T-cell (primary cell): ENCODE measurements around the gene C1orf226. TPM values are rescaled to one million over a fixed set of nuclear protein-coding genes. Genes with fewer than 3 reads are reported as not detected.
A peak's percentile ranks its signal among the peaks of the same experiment; 100 is the strongest.

Experiments
- ATAC-seq, 4 experiments: fragments of 200-7000 bp in 3 of 4; fragments of 150-1000 bp in 1 of 4; cut with Tn5 transposase; replicated peaks in 1 of 4; 1 replicate in 3 of 4; 2 replicates in 1 of 4; pipeline ENCODE4 v1.10.0; 2021; ENCODE audit warnings: moderate library complexity in 3 of 4, mild to moderate bottlenecking in 2 of 4, moderate number of reproducible peaks in 1 of 4
- CTCF ChIA-PET, 2 donors: fragments of 300-600 bp; sonication (Branson Sonifier 250); formaldehyde crosslinking; loops; one replicate each; lab custom pipeline; 2022; ENCODE audit warnings: antibody characterized with exemption in 2 of 2; lab: Charles Lee
- POLR2A ChIA-PET, 2 donors: fragments of 300-600 bp; sonication (Branson Sonifier 250); formaldehyde crosslinking; loops; one replicate each; lab custom pipeline; 2022; ENCODE audit warnings: antibody characterized with exemption in 2 of 2; lab: Charles Lee
- DNase-seq, 35 experiments: peaks; one replicate each; pipeline versions ENCODE4 v3.0.0 to v3.0.0-alpha.2; 2013 to 2023
- H3K27ac ChIP-seq: one replicate; pipeline ENCODE4 v1.5.1; 2013; ENCODE audit warnings: low read length
- H3K27me3 ChIP-seq, 2 experiments: replicated peaks in 1 of 2; 1 replicate in 1 of 2; 2 replicates in 1 of 2; pipeline versions ENCODE4 v1.6.1 to v1.7.0; 2013; ENCODE audit warnings: low read length in 1 of 2, mixed read lengths in 1 of 2; ENCODE audit not compliant: control insufficient read depth in 2 of 2, insufficient read depth in 2 of 2; ENCODE audit errors: extremely low read depth in 1 of 2
- H3K36me3 ChIP-seq, 2 donors: 1 replicate in 1 of 2; 2 replicates in 1 of 2; pipeline versions ENCODE4 v1.6.1 to v1.7.0; 2013; ENCODE audit warnings: low read length in 1 of 2; ENCODE audit not compliant: control insufficient read depth in 2 of 2, insufficient read depth in 1 of 2; ENCODE audit errors: extremely low read depth in 1 of 2
- H3K4me1 ChIP-seq, 2 experiments: 1 replicate in 1 of 2; 2 replicates in 1 of 2; pipeline versions ENCODE4 v1.6.1 to v1.7.0; 2013; ENCODE audit warnings: low read length in 2 of 2, mixed read lengths in 1 of 2; ENCODE audit not compliant: insufficient read depth in 2 of 2, control insufficient read depth in 1 of 2; ENCODE audit errors: extremely low read depth in 1 of 2
- H3K4me3 ChIP-seq, 2 donors: 1 replicate in 1 of 2; 2 replicates in 1 of 2; pipeline versions ENCODE4 v1.5.1 to v1.7.0; 2013; ENCODE audit warnings: mild to moderate bottlenecking in 2 of 2, low read length in 1 of 2, moderate library complexity in 1 of 2; ENCODE audit not compliant: control insufficient read depth in 1 of 2; ENCODE audit errors: extremely low read depth in 1 of 2
- H3K9me3 ChIP-seq: 2 replicates; pipeline ENCODE4 v1.7.0; 2013
- H3K27ac Mint-ChIP-seq, 2 donors: one replicate each; pipeline ENCODE4 v1.8.0; 2020 to 2021; ENCODE audit warnings: mild to moderate bottlenecking in 2 of 2, mixed read lengths in 2 of 2
- H3K27me3 Mint-ChIP-seq, 2 donors: one replicate each; pipeline ENCODE4 v1.8.0; 2021 to 2022; ENCODE audit warnings: mixed read lengths in 2 of 2
- H3K36me3 Mint-ChIP-seq: one replicate; pipeline ENCODE4 v1.8.0; 2021; ENCODE audit warnings: mixed read lengths
- H3K4me1 Mint-ChIP-seq, 3 donors: one replicate each; pipeline ENCODE4 v1.8.0; 2020 to 2022; ENCODE audit warnings: mixed read lengths in 3 of 3, mild to moderate bottlenecking in 1 of 3
- H3K4me3 Mint-ChIP-seq, 3 donors: one replicate each; pipeline ENCODE4 v1.8.0; 2020 to 2022; ENCODE audit warnings: mild to moderate bottlenecking in 3 of 3, mixed read lengths in 3 of 3, moderate library complexity in 3 of 3
- H3K9me3 Mint-ChIP-seq, 3 donors: one replicate each; pipeline ENCODE4 v1.8.0; 2020 to 2022; ENCODE audit warnings: mixed read lengths in 3 of 3
- WGBS: methylation state at CpG from one replicate; pipeline ENCODE4 v1.1.5; 2013; ENCODE audit warnings: missing lambda C conversion rate; ENCODE audit not compliant: insufficient coverage; 5-methylcytosine and 5-hydroxymethylcytosine counted together
- total RNA-seq, 35 experiments: library from RNA in 6 of 35; stranded (reverse) in 6 of 35; fragments of 120-200 nt in 1 of 35; gene quantifications; one replicate each; pipeline versions ENCODE4 v1.2.1 to v1.2.4 and lab custom pipeline; 2013 to 2026

C1orf226 gene
- total RNA-seq, 5 donors from 2014 or later (not counting 1 experiment from before 2014, with no cell fraction given): 0.09 to 0.13 (median 0.12) TPM; not detected in 2

DNA sequence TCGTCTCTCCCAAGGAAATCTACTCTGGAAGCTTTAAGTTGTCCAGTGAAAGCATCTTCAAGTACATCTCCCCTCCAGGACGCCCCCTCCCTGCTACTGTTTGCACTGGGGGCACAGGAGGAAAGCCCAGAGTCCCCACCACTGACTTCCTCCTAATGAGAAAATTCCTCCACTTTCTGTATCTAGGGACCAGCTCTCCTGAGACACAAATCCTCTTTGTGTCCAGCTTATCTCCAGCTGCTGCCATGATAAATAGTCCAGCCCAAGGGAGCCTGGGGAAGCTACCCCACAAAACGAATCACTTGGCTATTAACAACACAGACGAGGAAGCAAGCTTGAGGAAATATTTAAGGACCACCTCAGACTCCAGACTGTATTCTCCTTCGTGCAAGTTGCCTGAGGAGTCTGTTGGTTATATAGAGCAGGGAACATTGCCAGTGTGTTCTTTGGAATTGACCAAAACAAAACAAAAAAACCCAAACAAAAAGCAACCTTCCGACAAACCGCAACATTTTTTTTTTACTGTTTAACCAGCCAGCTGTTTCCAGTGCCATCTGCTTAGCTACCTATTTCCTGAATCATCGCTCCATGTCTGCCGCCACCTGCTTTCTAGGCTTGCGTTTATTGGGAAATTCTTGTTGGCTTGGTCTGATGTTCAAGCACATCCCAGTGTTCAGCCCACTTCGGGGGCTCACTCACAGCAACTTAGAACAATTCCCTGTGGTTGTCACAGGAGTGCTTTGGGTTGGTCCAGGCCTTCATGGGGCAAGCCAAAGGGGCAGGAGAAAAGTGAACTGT lies 7.7 kb downstream of the C1orf226 start:
- DNase-seq: no peak
- Mint-ChIP-seq H3K9me3 (no peaks in the 10 kb centered on the region), H3K4me3 (no peak overlapping the region), H3K27me3 (peaks cover 12 to 20% of the 10 kb centered on the region in 2 donors), H3K36me3 (no peaks in the 10 kb centered on the region), H3K4me1 (peaks cover 5 to 7% (median 6%) of the 10 kb centered on the region in 3 donors), H3K27ac (no peak overlapping the region)
- H3K4me1 ChIP-seq: no peaks in the 10 kb centered on the region
- ATAC-seq: no peak
- ChIA-PET POLR2A (no interaction called here), CTCF (interaction anchor here in 1 of 2 donors (1.4 kb wide), 1 partner anchor 333 kb away, joined by 3 read pairs; no protein-coding TSS in a partner anchor)
- no peaks in the 10 kb centered on the region for H3K36me3 ChIP-seq
- H3K27me3 ChIP-seq: peaks cover 0 to 33% of the 10 kb centered on the region in 2 experiments
- no peaks in the 10 kb centered on the region for H3K9me3 ChIP-seq
- 10% methylated on average over 4 of the region's 11 CpGs for WGBS
- no peak overlapping the region for H3K27ac ChIP-seq
- H3K4me3 ChIP-seq: no peak overlapping the region

- Mint-ChIP-seq H3K4me1 (peaks cover 5 to 7% (median 6%) of the 10 kb centered on the region in 3 donors), H3K36me3 (no peaks in the 10 kb centered on the region), H3K9me3 (no peaks in the 10 kb centered on the region), H3K27ac (no peak overlapping the region), H3K4me3 (no peak overlapping the region), H3K27me3 (peaks cover 15 to 23% of the 10 kb centered on the region in 2 donors)
- 92% methylated on average over 5 of the region's 9 CpGs for WGBS
- DNase-seq: no peak
- Histone ChIP-seq H3K4me3 (no peak overlapping the region), H3K4me1 (no peaks in the 10 kb centered on the region), H3K36me3 (no peaks in the 10 kb centered on the region), H3K9me3 (no peaks in the 10 kb centered on the region), H3K27ac (no peak overlapping the region), H3K27me3 (peaks cover 0 to 36% of the 10 kb centered on the region in 2 experiments)
- ChIA-PET POLR2A (no interaction called here), CTCF (interaction anchor here in 1 of 2 donors (1.4 kb wide), 1 partner anchor 333 kb away, joined by 3 read pairs; no protein-coding TSS in a partner anchor)
- ATAC-seq: no peak
These were observed 8.4 kb downstream of the C1orf226 start for GRCh38 chr1:162389971-162390370.

DNA sequence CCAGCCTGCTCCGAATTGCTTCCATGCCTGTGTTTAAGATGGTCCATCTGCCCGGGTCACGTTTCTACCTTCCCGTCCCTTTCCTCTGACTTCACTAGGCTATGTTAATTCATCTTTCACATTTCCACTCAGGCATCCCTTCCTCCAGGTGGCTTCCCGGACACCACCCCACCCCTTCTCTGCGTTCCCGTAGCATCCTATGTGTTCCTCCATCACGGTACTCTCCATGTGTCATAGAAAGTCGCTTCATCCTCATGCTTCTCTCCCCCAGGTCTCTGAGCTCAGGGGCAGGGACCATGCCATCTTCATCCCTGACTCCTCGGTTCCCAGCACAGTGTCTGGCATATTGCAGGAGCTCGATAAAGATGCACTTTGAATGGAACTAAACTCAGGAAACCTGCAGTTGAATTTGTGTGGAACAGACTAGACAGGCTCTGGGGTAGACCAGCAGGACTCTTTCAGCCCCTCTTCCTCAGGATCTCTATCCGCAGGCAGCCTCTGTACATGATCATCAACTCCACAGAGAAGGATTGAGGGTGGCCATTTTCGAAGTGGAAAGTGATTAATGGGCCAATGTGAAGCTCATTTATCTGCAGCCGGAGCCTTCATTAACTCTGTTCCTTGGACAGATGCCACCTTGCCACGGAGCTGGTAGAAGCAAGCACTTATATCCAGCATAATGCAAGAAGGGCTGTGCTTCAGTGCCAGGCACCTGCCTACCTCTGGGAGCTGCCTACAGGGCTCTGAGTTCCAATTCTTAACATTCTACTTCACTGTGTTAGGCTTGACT lies 9.1 kb downstream of the C1orf226 start:
- ChIA-PET POLR2A (interaction anchor here in 1 of 2 donors (0.5 kb wide), 1 partner anchor 14 kb away, joined by 3 read pairs; no protein-coding TSS in a partner anchor), CTCF (interaction anchor here in 1 of 2 donors (1.0 to 1.4 kb wide), 3 partner anchors 8 to 334 kb away, joined by 3 read pairs; no protein-coding TSS in a partner anchor)
- DNase-seq (no peak), ATAC-seq (no peak)
- Mint-ChIP-seq H3K36me3 (no peaks in the 10 kb centered on the region), H3K27me3 (peaks cover 15 to 24% of the 10 kb centered on the region in 2 donors), H3K9me3 (no peaks in the 10 kb centered on the region), H3K4me3 (no peak overlapping the region), H3K27ac (no peak overlapping the region), H3K4me1 (peaks cover 5 to 7% (median 6%) of the 10 kb centered on the region in 3 donors)
- Histone ChIP-seq H3K27ac (no peak overlapping the region), H3K36me3 (no peaks in the 10 kb centered on the region), H3K4me1 (no peaks in the 10 kb centered on the region), H3K27me3 (peaks cover 0 to 32% of the 10 kb centered on the region in 2 experiments), H3K4me3 (no peak overlapping the region), H3K9me3 (no peaks in the 10 kb centered on the region)
- 77% methylated on average over 12 of the region's 15 CpGs for WGBS

GRCh38 chr1:162391790-162392563 lies 10.4 kb downstream of the C1orf226 start:
- H3K27me3 ChIP-seq: peaks cover 0 to 25% of the 10 kb centered on the region in 2 experiments
- no peak overlapping the region for H3K4me3 ChIP-seq
- Mint-ChIP-seq H3K4me1 (peaks cover 5 to 7% (median 6%) of the 10 kb centered on the region in 3 donors), H3K9me3 (no peaks in the 10 kb centered on the region), H3K27me3 (peaks cover 24 to 27% of the 10 kb centered on the region in 2 donors), H3K27ac (no peak overlapping the region), H3K36me3 (no peaks in the 10 kb centered on the region), H3K4me3 (no peak overlapping the region)
- peak in 1 of 35 experiments; percentile 29 for DNase-seq
- H3K27ac ChIP-seq: no peak overlapping the region
- no peaks in the 10 kb centered on the region for H3K4me1 ChIP-seq
- H3K9me3 ChIP-seq: no peaks in the 10 kb centered on the region
- no peaks in the 10 kb centered on the region for H3K36me3 ChIP-seq
- CTCF ChIA-PET: interaction anchor here (0.6 kb wide), 4 partner anchors 23 to 818 kb away, joined by 3 to 7 read pairs (median 4); no protein-coding TSS in a partner anchor
- POLR2A ChIA-PET: no interaction called here
- WGBS: 80% methylated on average over 1 of the region's 4 CpGs
- ATAC-seq: no peak

DNA sequence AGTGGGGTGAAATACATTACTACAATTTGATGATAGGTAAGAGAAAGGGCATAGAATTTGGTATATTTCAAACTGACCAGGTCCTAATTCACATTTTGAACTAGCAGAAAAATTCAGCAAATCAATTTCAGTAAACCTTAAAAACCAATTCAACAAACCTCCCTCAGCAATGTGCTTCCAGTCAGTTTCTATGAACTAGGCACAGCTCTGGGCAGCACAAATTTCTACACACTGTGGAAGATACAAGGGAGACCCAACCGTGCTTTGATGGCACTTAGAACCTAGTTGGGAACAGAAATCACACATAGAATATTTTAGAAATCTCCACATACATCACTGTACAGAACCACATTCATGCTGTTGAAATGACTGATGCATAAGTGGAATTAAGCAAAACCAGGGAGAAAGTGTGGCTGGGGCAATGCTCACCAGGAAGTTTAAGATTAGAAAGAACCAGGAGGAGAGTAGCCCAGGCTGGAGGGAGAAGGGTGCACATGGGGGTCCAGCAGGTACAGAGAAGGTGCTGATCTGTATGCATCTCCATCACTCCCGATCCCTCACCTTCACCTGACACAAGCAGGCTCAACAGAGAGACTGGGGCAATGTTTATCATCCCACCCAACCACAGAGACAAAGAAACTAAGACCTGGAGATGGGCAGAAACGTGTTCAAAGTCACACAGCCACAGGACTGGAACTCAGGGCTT lies 14.8 kb downstream of the C1orf226 start:
- no peak for ATAC-seq
- no peaks in the 10 kb centered on the region for H3K9me3 ChIP-seq
- Mint-ChIP-seq H3K9me3 (no peaks in the 10 kb centered on the region), H3K36me3 (no peaks in the 10 kb centered on the region), H3K27ac (no peak overlapping the region), H3K27me3 (peaks cover 25 to 30% of the 10 kb centered on the region in 2 donors), H3K4me3 (no peak overlapping the region), H3K4me1 (no peaks in the 10 kb centered on the region)
- no peak overlapping the region for H3K27ac ChIP-seq
- H3K4me3 ChIP-seq: no peak overlapping the region
- no peaks in the 10 kb centered on the region for H3K4me1 ChIP-seq
- H3K36me3 ChIP-seq: no peaks in the 10 kb centered on the region
- ChIA-PET CTCF (no interaction called here), POLR2A (no interaction called here)
- no peak for DNase-seq
- no CpG with 5 or more reads among the region's 3 CpGs for WGBS
- H3K27me3 ChIP-seq: peaks cover 0 to 3% of the 10 kb centered on the region in 2 experiments
